ENCODE data around the gene CABP5.

- TF ChIP-seq CTCF (conservative IDR thresholded peaks at IDR 0.05 in 1 of 2, IDR thresholded peaks at IDR 0.05 in 1 of 2; ENCODE audit: low read depth in 1 of 2, low read length in 2 of 2): no peak
- TF ChIP-seq EZH2 (IDR thresholded peaks at IDR 0.05; ENCODE audit: low read length, missing control alignments): no peak
Measured at GRCh38 chr19:48051335-48052033, 7.6 kb upstream of the CABP5 start.
